AG08396 (cell line): Measurements from ENCODE around the gene ZG16.

ENCODE experiments used
- DNase-seq: peaks from one replicate; pipeline ENCODE4 v3.0.0; 2012; ENCODE audit warnings: low spot score, mixed read lengths

The ZG16 gene

GRCh38 chr16:29809850-29810698 lies 32.0 kb downstream of the ZG16 start:
- no peak for DNase-seq

- DNase-seq = no peak
These were observed 32.7 kb downstream of the ZG16 start for GRCh38 chr16:29810699-29811169.

- DNase-seq = peak; percentile 93
These were observed 33.3 kb downstream of the ZG16 start for GRCh38 chr16:29811170-29811895.

GRCh38 chr16:29811896-29812665 lies 34.0 kb downstream of the ZG16 start, which contains the start of gene PRRT2:
Gene PRRT2, plus strand, starts transcription at chr16:29812193. Its CDS starts 862 bp downstream, at chr16:29813055.
- peak; percentile 53 for DNase-seq

- no peak for DNase-seq
These were observed 34.9 kb downstream of the ZG16 start for GRCh38 chr16:29812754-29813643.

GRCh38 chr16:29813644-29814562 lies 35.8 kb downstream of the ZG16 start:
- DNase-seq = no peak

GRCh38 chr16:29814592-29814991 lies 36.5 kb downstream of the ZG16 start:
- DNase-seq = no peak

GRCh38 chr16:29815032-29815721 lies 37.1 kb downstream of the ZG16 start:
- DNase-seq = no peak

- peak; percentile 94 for DNase-seq
These were observed 38.0 kb downstream of the ZG16 start, which contains the start of gene PAGR1 for GRCh38 chr16:29815793-29816693. Gene PAGR1, plus strand, starts transcription at chr16:29816152. Its CDS starts 374 bp downstream, at chr16:29816526.

GRCh38 chr16:29816694-29817441 lies 38.8 kb downstream of the ZG16 start:
- DNase-seq = peak; percentile 71

GRCh38 chr16:29818082-29818481 lies 40.0 kb downstream of the ZG16 start:
- DNase-seq = no peak

GRCh38 chr16:29819506-29819905 lies 41.5 kb downstream of the ZG16 start:
- DNase-seq = no peak

- peak; percentile 78 for DNase-seq
These were observed 42.2 kb downstream of the ZG16 start, which contains the start of gene MVP for GRCh38 chr16:29820271-29820701. Gene MVP, plus strand, starts transcription at chr16:29820462. Its CDS starts 10,088 bp downstream, at chr16:29830550.

GRCh38 chr16:29820730-29821642 lies 42.9 kb downstream of the ZG16 start:
- peak; percentile 48 for DNase-seq

GRCh38 chr16:29821643-29822115 lies 43.6 kb downstream of the ZG16 start:
- DNase-seq = peak; percentile 50

GRCh38 chr16:29824589-29825144 lies 46.6 kb downstream of the ZG16 start:
- DNase-seq = no peak
